GM21786 (cell line): ENCODE results near the gene CDIPT.
"Not testable (repeated sequence)": the region's sequence is repeated elsewhere in the genome, so short reads cannot be mapped to it uniquely, and the experiment has no call there.

Experiments
- ATAC-seq: cut with Tn5 transposase; IDR thresholded peaks from one replicate; pipeline ENCODE4 v1.9.1; 2021; ENCODE audit not compliant: unreplicated experiment

Gene CDIPT

GRCh38 chr16:29897333-29897732 lies 34.3 kb upstream of the CDIPT start:
- no peak for ATAC-seq

DNA sequence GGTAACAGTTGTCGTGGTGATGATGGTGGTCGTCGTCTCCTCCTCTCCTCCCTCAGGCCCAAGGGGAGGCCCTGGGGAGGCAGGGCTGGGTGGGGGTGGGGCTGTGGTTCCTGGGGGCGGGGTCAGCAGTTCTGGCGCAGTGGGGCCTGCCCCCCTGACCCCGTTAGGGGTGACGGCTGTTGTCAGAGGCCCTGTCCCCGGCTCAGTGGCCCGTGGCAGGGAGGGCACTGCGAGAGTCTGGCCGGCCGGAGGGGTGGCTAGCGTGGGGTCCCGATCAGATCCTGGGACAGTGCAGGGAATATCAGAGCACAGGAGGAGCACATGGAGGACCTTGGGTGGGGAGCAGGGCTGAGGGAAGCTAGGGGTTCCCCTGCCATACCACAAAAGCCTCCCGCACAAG lies 33.8 kb upstream of the CDIPT start:
- no peak for ATAC-seq

- ATAC-seq: no peak
These were observed 31.3 kb upstream of the CDIPT start for GRCh38 chr16:29894352-29894751.

DNA sequence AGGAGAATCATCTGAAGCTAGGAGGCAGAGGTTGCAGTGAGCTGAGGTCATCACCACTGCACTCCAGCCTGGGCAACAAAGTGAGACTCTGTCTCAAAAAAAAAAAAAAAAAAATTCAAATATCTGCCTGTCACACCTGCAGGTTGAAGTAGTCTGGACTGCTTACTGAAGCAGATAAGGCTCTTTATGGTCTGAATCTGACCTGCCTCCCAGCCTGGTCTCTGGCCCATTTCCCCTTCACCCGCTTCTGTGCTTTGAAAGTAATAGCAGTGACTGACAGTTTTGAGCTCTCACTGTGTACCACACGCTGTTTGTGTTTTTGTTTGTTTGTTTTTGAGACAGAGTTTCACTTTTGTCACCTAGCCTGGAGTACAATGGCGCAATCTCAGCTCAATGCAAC lies 30.5 kb upstream of the CDIPT start:
- no peak for ATAC-seq

DNA sequence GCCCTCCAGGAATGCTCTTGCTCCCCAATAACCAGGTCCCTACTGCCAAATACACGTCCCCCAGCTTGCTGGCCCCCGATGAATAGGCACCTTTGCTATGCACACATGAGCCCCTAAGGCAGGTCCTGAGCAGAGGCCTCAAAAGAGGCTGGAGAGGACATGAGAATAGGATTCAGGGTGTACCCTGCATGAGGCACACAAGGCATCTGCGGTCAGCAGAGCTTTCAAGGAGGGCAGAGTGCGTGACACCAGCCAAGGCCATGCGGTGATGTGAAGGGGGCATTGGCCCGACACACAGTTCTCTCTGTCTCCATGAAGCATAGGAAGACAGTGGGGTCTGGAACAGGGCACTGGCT lies 29.4 kb upstream of the CDIPT start:
- ATAC-seq: no peak

DNA sequence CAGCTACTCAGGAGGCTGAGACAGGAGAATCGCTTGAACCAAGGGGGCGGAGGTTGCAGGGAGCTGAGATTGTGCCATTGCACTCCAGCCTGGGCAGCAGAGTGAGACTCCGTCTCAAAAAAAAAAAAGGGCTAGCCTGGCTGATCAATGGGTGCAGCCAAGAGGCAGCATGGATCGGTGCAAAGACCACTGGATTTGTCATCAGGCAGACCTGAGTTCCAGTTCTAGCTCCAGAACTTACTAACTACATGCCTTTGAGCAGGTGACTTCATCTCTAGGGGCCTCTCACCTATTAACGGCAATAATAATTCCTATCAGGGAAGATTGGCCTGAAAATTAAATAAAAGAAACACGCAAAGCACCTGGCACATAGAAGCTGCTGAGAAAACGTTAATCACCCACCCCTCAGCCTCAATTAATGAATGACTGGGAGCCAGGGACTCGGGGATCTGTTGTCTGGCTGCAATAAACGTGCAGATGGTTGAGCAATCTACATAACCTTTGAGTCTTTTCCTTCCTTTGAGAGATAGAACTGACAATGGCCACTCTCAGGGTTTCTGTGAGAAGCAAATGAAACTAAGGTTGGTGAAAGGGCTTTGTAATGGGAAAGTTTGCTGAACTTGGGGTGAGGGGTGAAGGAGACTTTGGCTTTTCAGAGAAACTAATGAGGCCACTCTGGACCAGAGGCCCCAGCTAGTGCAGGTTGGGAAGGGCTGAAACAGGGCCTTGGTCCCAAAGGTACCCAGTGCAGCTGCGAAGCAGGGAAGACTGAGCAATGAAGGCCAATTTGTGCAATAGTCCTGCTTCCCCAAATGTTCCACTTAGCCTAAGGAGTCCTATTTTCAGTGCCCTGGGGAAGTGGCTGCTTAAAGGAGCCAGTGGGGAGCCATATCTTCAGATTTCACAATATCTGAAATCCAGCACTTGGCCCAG lies 28.8 kb upstream of the CDIPT start:
- ATAC-seq: no peak

DNA sequence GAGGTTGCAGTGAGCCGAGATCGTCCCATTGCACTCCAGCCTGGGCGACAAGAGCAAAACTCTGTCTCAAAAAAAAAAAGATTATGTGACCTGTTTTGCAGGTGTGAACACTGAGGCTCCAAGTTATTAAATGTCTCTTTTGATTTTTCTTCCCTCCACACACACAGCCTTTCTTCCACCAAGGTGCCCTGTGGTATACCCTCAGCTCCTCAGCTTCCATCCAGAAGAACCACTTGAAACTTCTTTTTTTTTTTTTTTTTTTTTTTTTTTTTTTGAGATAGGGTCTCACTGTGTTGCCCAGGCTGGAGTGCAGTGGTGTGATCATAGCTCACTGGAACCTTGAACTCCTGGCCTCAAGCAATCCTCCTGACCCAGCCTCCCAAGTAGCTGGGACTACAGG lies 26.3 kb upstream of the CDIPT start:
- not testable (repeated sequence) for ATAC-seq

GRCh38 chr16:29883987-29884386 lies 21.0 kb upstream of the CDIPT start:
- ATAC-seq: no peak

- no peak for ATAC-seq
These were observed 18.0 kb upstream of the CDIPT start for GRCh38 chr16:29881050-29881449.

GRCh38 chr16:29878172-29878571 lies 15.1 kb upstream of the CDIPT start:
- ATAC-seq: no peak

GRCh38 chr16:29877266-29877961 lies 14.4 kb upstream of the CDIPT start:
- ATAC-seq: no peak

GRCh38 chr16:29876594-29877249 lies 13.7 kb upstream of the CDIPT start:
- ATAC-seq: no peak

GRCh38 chr16:29876217-29876593 lies 13.2 kb upstream of the CDIPT start:
- ATAC-seq: no peak

- no peak for ATAC-seq
These were observed 12.2 kb upstream of the CDIPT start for GRCh38 chr16:29875206-29875605.

- ATAC-seq: no peak
These were observed 10.3 kb upstream of the CDIPT start for GRCh38 chr16:29873319-29873718.

DNA sequence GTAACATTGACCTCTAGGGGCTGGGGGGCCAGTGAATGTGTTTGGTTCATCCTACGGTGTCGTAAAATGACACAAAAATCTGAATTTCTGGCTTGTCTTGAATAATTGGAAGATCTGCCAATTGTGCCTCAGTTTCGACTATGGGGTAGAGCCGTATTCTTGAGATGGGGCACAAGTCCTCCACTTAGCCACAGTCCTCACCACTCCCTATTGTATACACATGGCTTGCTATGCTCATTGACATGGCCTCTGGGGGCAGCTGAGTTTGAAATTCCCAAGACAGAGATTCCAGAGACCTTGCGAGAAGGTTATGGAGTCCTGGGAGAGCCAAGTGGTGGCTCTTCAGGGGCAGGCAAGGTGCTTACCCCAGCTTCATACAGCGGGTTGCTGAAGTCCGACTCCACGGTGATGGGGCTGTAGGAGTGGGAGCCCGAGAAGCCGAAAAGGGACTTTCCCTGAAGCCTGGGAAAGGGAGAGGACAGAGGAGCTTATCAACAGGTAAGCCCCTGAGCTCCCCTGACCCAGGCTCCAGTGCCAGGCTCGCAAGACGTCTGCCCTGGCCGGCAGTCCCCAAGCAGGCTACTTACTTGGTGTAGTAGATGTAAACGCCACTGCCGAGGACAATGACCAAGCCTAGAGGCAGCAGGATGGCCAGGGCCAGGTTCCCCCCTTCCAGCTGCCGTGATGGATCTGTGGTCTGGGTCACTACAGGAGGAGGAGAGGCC lies 9.0 kb upstream of the CDIPT start:
- no peak for ATAC-seq

- not testable (repeated sequence) for ATAC-seq
These were observed 6.0 kb upstream of the CDIPT start for GRCh38 chr16:29869067-29869466.

- ATAC-seq: no peak
These were observed 5.5 kb upstream of the CDIPT start for GRCh38 chr16:29868396-29869009.

GRCh38 chr16:29864205-29864604 lies 1.2 kb upstream of the CDIPT start:
- no peak for ATAC-seq

DNA sequence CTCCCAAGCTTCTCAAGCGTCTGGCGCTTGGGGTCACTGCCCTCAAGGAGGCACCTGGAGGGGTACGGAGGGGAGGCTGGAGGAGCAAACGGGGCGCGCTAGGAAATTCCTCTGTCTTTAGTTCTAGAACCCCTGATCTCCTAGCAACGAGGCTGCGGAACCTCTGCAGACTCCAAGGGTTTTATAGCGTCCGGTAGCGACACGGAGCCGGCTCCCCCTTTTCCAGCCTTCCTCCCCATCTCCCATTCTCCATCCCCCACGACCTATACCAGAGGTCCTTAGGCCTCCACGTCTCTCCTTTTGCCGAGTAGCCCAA lies 601 bp upstream of the CDIPT start:
- ATAC-seq: no peak

DNA sequence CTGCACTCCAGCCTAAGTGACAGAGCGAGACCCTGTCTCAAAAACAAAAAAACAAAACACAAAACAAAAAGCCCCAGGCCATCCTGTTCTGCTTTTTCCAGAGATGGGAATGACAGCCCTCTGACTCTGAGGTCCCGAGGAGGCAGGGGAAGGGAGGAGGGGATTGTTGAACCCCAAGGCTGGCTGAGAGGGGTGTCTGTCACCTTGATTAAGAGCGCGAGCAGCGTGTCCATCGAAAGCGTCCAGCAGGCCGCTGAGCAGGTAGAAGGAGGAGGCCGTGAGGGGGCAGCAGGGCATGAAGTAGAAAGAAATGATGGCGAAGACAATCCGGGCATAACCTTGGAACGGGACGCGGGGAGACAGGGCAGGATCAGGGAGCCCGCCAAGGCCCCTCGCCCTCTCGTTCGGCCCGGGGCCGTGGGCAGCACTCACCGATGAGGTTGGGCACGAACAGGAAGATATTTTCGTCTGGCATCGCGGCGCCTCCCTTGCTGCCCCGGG lies 593 bp downstream of the CDIPT start:
- ATAC-seq: no peak
